SJSA1 (cell line): ENCODE data around the gene HOXC4. TPM values are rescaled to one million over a fixed set of nuclear protein-coding genes. Genes with fewer than 3 reads are reported as not detected.
"Not testable (repeated sequence)": the region's sequence is repeated elsewhere in the genome, so short reads cannot be mapped to it uniquely, and the experiment has no call there.

Experiments
- DNase-seq, 2 experiments: peaks; one replicate each; pipeline ENCODE4 v3.0.0-alpha.2; 2015 to 2020; ENCODE audit warnings: low spot score in 2 of 2, low read depth in 1 of 2
- H3K27ac ChIP-seq: fragments of 250-450 bp; sonication (Bioruptor Pico); 2 replicates; pipeline ENCODE4 v1.5.1; 2020; ENCODE audit warnings: mild to moderate bottlenecking, moderate library complexity
- H3K27me3 ChIP-seq: fragments of 250-450 bp; sonication (Bioruptor Pico); replicated peaks from 2 replicates; pipeline ENCODE4 v1.5.1; 2020; ENCODE audit warnings: mild to moderate bottlenecking, moderate library complexity
- H3K36me3 ChIP-seq: fragments of 250-450 bp; sonication (Bioruptor Pico); 2 replicates; pipeline ENCODE4 v1.5.1; 2020; ENCODE audit warnings: mild to moderate bottlenecking
- H3K4me1 ChIP-seq: fragments of 250-450 bp; sonication (Bioruptor Pico); replicated peaks from 2 replicates; pipeline ENCODE4 v1.6.1; 2021; ENCODE audit warnings: mild to moderate bottlenecking
- H3K4me3 ChIP-seq: fragments of 250-450 bp; sonication (Bioruptor Pico); 2 replicates; pipeline ENCODE4 v1.5.1; 2020; ENCODE audit warnings: mild to moderate bottlenecking
- H3K9me3 ChIP-seq: fragments of 250-450 bp; sonication (Bioruptor Pico); replicated peaks from 2 replicates; pipeline ENCODE4 v1.5.1; 2020; ENCODE audit warnings: mild to moderate bottlenecking
- total RNA-seq: library from RNA; depleted of rRNA; stranded (reverse); fragments of >200 nt; shearing (Covaris generic); gene quantifications from 2 replicates; pipeline ENCODE4 v1.2.3, GENCODE V29; 2014

HOXC4 gene
- total RNA-seq, 1 experiment from 2014 or later, result 2.2 TPM

GRCh38 chr12:54079115-54079514, 25.5 kb downstream of the HOXC4 start:
- H3K27me3 ChIP-seq, H3K9me3 ChIP-seq, H3K27ac ChIP-seq, H3K4me3 ChIP-seq, DNase-seq, H3K36me3 ChIP-seq, H3K4me1 ChIP-seq: not testable (repeated sequence)

- H3K9me3 ChIP-seq, H3K36me3 ChIP-seq, H3K27ac ChIP-seq, H3K4me3 ChIP-seq, H3K4me1 ChIP-seq, DNase-seq, H3K27me3 ChIP-seq: not testable (repeated sequence)
These were observed 26.6 kb downstream of the HOXC4 start for GRCh38 chr12:54080008-54080924.

- H3K36me3 ChIP-seq, H3K27me3 ChIP-seq, H3K27ac ChIP-seq, H3K9me3 ChIP-seq, H3K4me1 ChIP-seq, H3K4me3 ChIP-seq: not testable (repeated sequence)
- DNase-seq, result peak in 1 of 2 experiments; percentile 27
These were observed 27.4 kb downstream of the HOXC4 start for GRCh38 chr12:54081053-54081514.

GRCh38 chr12:54081581-54082396, 28.2 kb downstream of the HOXC4 start:
- not testable (repeated sequence) for DNase-seq, H3K4me3 ChIP-seq, H3K4me1 ChIP-seq, H3K27me3 ChIP-seq, H3K9me3 ChIP-seq, H3K36me3 ChIP-seq, H3K27ac ChIP-seq

- no peak for DNase-seq
These were observed 28.8 kb downstream of the HOXC4 start for GRCh38 chr12:54082397-54082892.

GRCh38 chr12:54088011-54088410, 34.4 kb downstream of the HOXC4 start:
- not testable (repeated sequence) for DNase-seq, H3K4me1 ChIP-seq, H3K36me3 ChIP-seq, H3K27me3 ChIP-seq, H3K4me3 ChIP-seq, H3K9me3 ChIP-seq, H3K27ac ChIP-seq

More at GRCh38 chr12:54082397-54082892, 28.8 kb downstream of the HOXC4 start:
- Histone ChIP-seq H3K27me3 (no peaks in the 10 kb centered on the region), H3K4me3 (no peak overlapping the region), H3K4me1 (no peaks in the 10 kb centered on the region), H3K27ac (no peak overlapping the region), H3K9me3 (no peaks in the 10 kb centered on the region), H3K36me3 (no peaks in the 10 kb centered on the region)

- not testable (repeated sequence) for H3K4me3 ChIP-seq, H3K9me3 ChIP-seq, H3K27ac ChIP-seq, H3K27me3 ChIP-seq, H3K36me3 ChIP-seq, DNase-seq, H3K4me1 ChIP-seq
These were observed 35.8 kb downstream of the HOXC4 start for GRCh38 chr12:54089465-54089864.

GRCh38 chr12:54090312-54090711, 36.7 kb downstream of the HOXC4 start:
- not testable (repeated sequence) for H3K36me3 ChIP-seq, H3K9me3 ChIP-seq, H3K4me3 ChIP-seq, H3K4me1 ChIP-seq, H3K27ac ChIP-seq, H3K27me3 ChIP-seq, DNase-seq

GRCh38 chr12:54092943-54093342, 39.3 kb downstream of the HOXC4 start:
- H3K4me1 ChIP-seq, H3K27me3 ChIP-seq, H3K9me3 ChIP-seq, H3K4me3 ChIP-seq, H3K36me3 ChIP-seq, DNase-seq, H3K27ac ChIP-seq: not testable (repeated sequence)

GRCh38 chr12:54095928-54096327, 42.3 kb downstream of the HOXC4 start:
- H3K4me3 ChIP-seq, H3K27ac ChIP-seq, H3K9me3 ChIP-seq, H3K4me1 ChIP-seq, H3K36me3 ChIP-seq, H3K27me3 ChIP-seq, DNase-seq: not testable (repeated sequence)

GRCh38 chr12:54098644-54099043, 45.0 kb downstream of the HOXC4 start:
- H3K27me3 ChIP-seq, H3K4me1 ChIP-seq: not testable (repeated sequence)

GRCh38 chr12:54100588-54100987, 47.0 kb downstream of the HOXC4 start:
- H3K27ac ChIP-seq, H3K4me1 ChIP-seq, DNase-seq, H3K36me3 ChIP-seq, H3K9me3 ChIP-seq, H3K27me3 ChIP-seq, H3K4me3 ChIP-seq: not testable (repeated sequence)

More at GRCh38 chr12:54098644-54099043, 45.0 kb downstream of the HOXC4 start:
- not testable (repeated sequence) for H3K36me3 ChIP-seq, DNase-seq, H3K4me3 ChIP-seq, H3K27ac ChIP-seq, H3K9me3 ChIP-seq

- not testable (repeated sequence) for DNase-seq, H3K9me3 ChIP-seq, H3K36me3 ChIP-seq, H3K27ac ChIP-seq, H3K4me1 ChIP-seq, H3K27me3 ChIP-seq, H3K4me3 ChIP-seq
These were observed 48.6 kb downstream of the HOXC4 start for GRCh38 chr12:54102223-54102622.

GRCh38 chr12:54103827-54104226, 50.2 kb downstream of the HOXC4 start:
- not testable (repeated sequence) for H3K27ac ChIP-seq, H3K4me3 ChIP-seq, H3K36me3 ChIP-seq, H3K4me1 ChIP-seq, DNase-seq, H3K27me3 ChIP-seq, H3K9me3 ChIP-seq
